ENCODE results near the gene ITPRIPL1. TPM values are rescaled to one million over a fixed set of nuclear protein-coding genes. Genes with fewer than 3 reads are reported as not detected.

Gene ITPRIPL1
- total and polyA plus RNA-seq, 2 of the 8 experiments (the other 6 are each of a cell fraction or from before 2014, with no cell fraction given), result 10.6 to 16.1 TPM

GRCh38 chr2:96296925-96297324 lies 28.2 kb upstream of the ITPRIPL1 start:
- H3K23me2 ChIP-seq (ENCODE audit: low read depth, low read length), result no peaks in the 10 kb centered on the region
- TF ChIP-seq RXRA (IDR thresholded peaks at IDR 0.05; ENCODE audit: insufficient read depth, low read depth, low read length) (no peak), SAP30 (IDR thresholded peaks at IDR 0.05; ENCODE audit: insufficient read depth, insufficient replicate concordance, low read length) (no peak), TAF7 (optimal IDR thresholded peaks at IDR 0.05; ENCODE audit: borderline replicate concordance, low read depth, low read length) (no peak), SP4 (IDR thresholded peaks at IDR 0.05; ENCODE audit: low read length) (no peak), ZNF274 (IDR thresholded peaks at IDR 0.05; ENCODE audit: borderline replicate concordance, extremely low read depth, low read length) (no peak), CHD2 (IDR thresholded peaks at IDR 0.05; ENCODE audit: low read length) (no peak)
- no peak overlapping the region for H4K5ac ChIP-seq (ENCODE audit: insufficient read length, low read depth, low read length)
- H3K9ac ChIP-seq (replicated peaks in 1 of 4; ENCODE audit: extremely low read depth in 1 of 4, low read depth in 3 of 4, low read length in 3 of 4), result no peak overlapping the region
- ChIA-PET CTCF (ENCODE audit: partially characterized antibody) (interaction anchor here (0.8 to 1.1 kb wide), 2 partner anchors 8 to 13 kb away, joined by 3 to 6 read pairs; no protein-coding TSS in a partner anchor), POLR2A (ENCODE audit: partially characterized antibody) (interaction anchor here (1.2 to 1.9 kb wide), 5 partner anchors 13 to 52 kb away, joined by 3 to 5 read pairs (median 3); no protein-coding TSS in a partner anchor)
- no peak overlapping the region for H3K18ac ChIP-seq (ENCODE audit: extremely low read depth, low read length)
- H3K27me3 ChIP-seq (replicated peaks in 1 of 4; ENCODE audit: control insufficient read depth in 3 of 4, extremely low read depth in 1 of 4, insufficient read depth in 3 of 4, low read length in 3 of 4), result no peaks in the 10 kb centered on the region
- H3K27ac ChIP-seq (ENCODE audit: low read depth, low read length), result no peak overlapping the region
- no peak overlapping the region for H2AFZ ChIP-seq (ENCODE audit: low read length)
- no peak overlapping the region for H2BK5ac ChIP-seq (ENCODE audit: low read depth, low read length)
- WGBS, 2 experiments (ENCODE audit: extremely low coverage in 1 of 2, insufficient coverage in 1 of 2, insufficient read length in 1 of 2, insufficient replicate concordance in 2 of 2, low coverage in 1 of 2, low lambda C conversion rate in 2 of 2, missing lambda C conversion rate in 1 of 2), result 85% methylated on average over 5 of the region's 5 CpGs; no CpG with 5 or more reads in 1 of the 2 experiments
- FAIRE-seq (no peak), DNase-seq (ENCODE audit: low read depth in 1 of 2, low spot score in 2 of 2) (no peak)
- no peak overlapping the region for H4K8ac ChIP-seq (ENCODE audit: extremely low read depth, insufficient read depth, low read length)
- H3K4me3 ChIP-seq (ENCODE audit: extremely low read depth in 1 of 4, insufficient read depth in 2 of 4, low read depth in 3 of 4, low read length in 4 of 4), result no peak overlapping the region
- no peaks in the 10 kb centered on the region for H3K79me1 ChIP-seq (ENCODE audit: low read depth, low read length)
- H2BK15ac ChIP-seq (ENCODE audit: low read length), result no peak overlapping the region
- H3K56ac ChIP-seq (replicated peaks; ENCODE audit: insufficient read length, low read depth, low read length), result no peak overlapping the region
- H3K9me3 ChIP-seq (ENCODE audit: insufficient read depth in 2 of 2, low read depth in 1 of 2, low read length in 1 of 2), result no peaks in the 10 kb centered on the region
- H3K4ac ChIP-seq (replicated peaks; ENCODE audit: insufficient read length, low read depth, low read length), result no peak overlapping the region
- no peak overlapping the region for H4K91ac ChIP-seq (replicated peaks; ENCODE audit: insufficient read length, low read length)
- H2BK12ac ChIP-seq (ENCODE audit: low read depth, low read length), result no peak overlapping the region
- H2BK20ac ChIP-seq (ENCODE audit: low read length), result no peak overlapping the region
- no peak overlapping the region for H3K23ac ChIP-seq (ENCODE audit: insufficient read length)
- H3K36me3 ChIP-seq (ENCODE audit: control insufficient read depth in 2 of 4, insufficient read depth in 4 of 4, low read length in 3 of 4), result peaks cover 55 to 96% (median 91%) of the 10 kb centered on the region in 4 experiments
- H3K4me2 ChIP-seq (ENCODE audit: insufficient read depth in 1 of 2, low read depth in 2 of 2, low read length in 2 of 2), result no peak overlapping the region
- 0 out of 4 replicates have a peak, but pooled peaks cover 0 to 4% of the 10 kb centered on the region in 2 experiments for H3K79me2 ChIP-seq (ENCODE audit: control insufficient read depth in 1 of 2, insufficient read depth in 2 of 2, low read length in 2 of 2)
- no peak overlapping the region for H3K14ac ChIP-seq (ENCODE audit: insufficient read length)
- peaks cover 2 to 7% of the 10 kb centered on the region in 2 experiments for H4K20me1 ChIP-seq (replicated peaks in 1 of 2; ENCODE audit: control insufficient read depth in 1 of 2, insufficient read depth in 2 of 2, low read length in 2 of 2)
- H2AK5ac ChIP-seq (ENCODE audit: low read depth, low read length), result no peak overlapping the region
- H2BK120ac ChIP-seq (replicated peaks; ENCODE audit: low read depth, low read length), result no peak overlapping the region
- no peaks in the 10 kb centered on the region for H3K4me1 ChIP-seq (replicated peaks in 1 of 4; ENCODE audit: control insufficient read depth in 3 of 4, insufficient read depth in 4 of 4, low read length in 3 of 4)

Data from H1 (cell line).